Liver (tissue), 2 donors: ENCODE measurements around the gene GULP1.

Source experiments
- YY1 ChIP-seq: IDR thresholded peaks from 2 replicates; pipeline ENCODE4 v1.6.1; 2016; ENCODE audit warnings: antibody characterized with exemption, mild to moderate bottlenecking
- TF ChIP-seq, protein P1 (sequence below): fragments of 150-350 bp; IDR thresholded peaks from 2 replicates; pipeline ENCODE4 v1.5.1; 2017; ENCODE audit warnings: improper control_type of control experiment, low read depth, low read length; ENCODE audit not compliant: missing input control
- donor health status: healthy.

DNA sequence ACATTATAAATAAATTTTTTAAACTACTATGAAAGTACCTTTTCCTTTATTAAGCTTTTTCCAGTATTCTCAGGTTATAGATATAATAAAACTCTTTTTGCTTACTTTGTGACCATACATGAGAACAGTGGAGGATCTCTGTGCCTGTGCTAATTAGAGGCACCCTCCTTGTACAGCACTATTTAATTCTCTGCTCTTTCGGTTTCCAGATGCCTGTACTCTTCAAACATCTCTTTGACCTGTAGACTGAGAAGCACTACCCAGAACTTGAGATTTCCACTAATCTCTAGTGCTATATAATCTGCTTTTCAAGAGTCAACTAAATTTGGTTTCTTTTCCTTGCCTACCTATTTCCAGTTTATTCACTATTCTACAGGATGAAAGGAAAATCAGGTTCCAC is 131.1 kb downstream of the GULP1 start:
- TF ChIP-seq YY1: no peak
- TF ChIP-seq, protein P1, sequence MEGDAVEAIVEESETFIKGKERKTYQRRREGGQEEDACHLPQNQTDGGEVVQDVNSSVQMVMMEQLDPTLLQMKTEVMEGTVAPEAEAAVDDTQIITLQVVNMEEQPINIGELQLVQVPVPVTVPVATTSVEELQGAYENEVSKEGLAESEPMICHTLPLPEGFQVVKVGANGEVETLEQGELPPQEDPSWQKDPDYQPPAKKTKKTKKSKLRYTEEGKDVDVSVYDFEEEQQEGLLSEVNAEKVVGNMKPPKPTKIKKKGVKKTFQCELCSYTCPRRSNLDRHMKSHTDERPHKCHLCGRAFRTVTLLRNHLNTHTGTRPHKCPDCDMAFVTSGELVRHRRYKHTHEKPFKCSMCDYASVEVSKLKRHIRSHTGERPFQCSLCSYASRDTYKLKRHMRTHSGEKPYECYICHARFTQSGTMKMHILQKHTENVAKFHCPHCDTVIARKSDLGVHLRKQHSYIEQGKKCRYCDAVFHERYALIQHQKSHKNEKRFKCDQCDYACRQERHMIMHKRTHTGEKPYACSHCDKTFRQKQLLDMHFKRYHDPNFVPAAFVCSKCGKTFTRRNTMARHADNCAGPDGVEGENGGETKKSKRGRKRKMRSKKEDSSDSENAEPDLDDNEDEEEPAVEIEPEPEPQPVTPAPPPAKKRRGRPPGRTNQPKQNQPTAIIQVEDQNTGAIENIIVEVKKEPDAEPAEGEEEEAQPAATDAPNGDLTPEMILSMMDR: no peak
